ENCODE results near the gene ATP8A2. TPM values are rescaled to one million over a fixed set of nuclear protein-coding genes. Genes with fewer than 3 reads are reported as not detected.
A peak's percentile ranks its signal among the peaks of the same experiment; 100 is the strongest.

Gene ATP8A2
- total and polyA plus RNA-seq, 12 donors, result under 0.01 to 0.18 (median 0.10) TPM; not detected in 3

DNA sequence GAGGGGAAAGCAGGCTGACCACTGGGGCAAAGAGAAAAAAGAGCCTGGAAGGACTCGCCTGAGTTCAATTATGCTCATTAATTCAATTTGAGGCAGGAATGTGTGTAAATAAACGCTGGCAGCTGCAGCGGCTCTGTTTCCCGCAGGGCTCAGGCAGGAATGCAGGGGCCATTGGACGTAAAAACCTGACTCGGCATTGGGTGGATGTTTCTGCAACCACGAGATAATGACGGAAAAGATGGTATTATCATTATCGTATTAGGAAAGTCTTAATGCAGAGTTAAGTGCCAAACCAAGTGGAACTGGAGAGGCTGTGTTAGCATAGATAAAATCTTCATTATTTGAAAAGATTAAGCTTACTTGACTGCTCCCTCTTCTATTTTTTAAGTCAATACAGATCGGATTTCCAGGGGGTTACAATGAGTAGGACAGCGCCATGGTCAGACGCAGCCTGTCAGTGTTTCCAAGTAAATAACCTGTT, 510.2 kb downstream of the ATP8A2 start:
- peaks cover 0 to 60% (median 29%) of the 10 kb centered on the region in 7 donors for H3K27me3 ChIP-seq
- intact Hi-C loops (cut with DNase I), result no loop called here

DNA sequence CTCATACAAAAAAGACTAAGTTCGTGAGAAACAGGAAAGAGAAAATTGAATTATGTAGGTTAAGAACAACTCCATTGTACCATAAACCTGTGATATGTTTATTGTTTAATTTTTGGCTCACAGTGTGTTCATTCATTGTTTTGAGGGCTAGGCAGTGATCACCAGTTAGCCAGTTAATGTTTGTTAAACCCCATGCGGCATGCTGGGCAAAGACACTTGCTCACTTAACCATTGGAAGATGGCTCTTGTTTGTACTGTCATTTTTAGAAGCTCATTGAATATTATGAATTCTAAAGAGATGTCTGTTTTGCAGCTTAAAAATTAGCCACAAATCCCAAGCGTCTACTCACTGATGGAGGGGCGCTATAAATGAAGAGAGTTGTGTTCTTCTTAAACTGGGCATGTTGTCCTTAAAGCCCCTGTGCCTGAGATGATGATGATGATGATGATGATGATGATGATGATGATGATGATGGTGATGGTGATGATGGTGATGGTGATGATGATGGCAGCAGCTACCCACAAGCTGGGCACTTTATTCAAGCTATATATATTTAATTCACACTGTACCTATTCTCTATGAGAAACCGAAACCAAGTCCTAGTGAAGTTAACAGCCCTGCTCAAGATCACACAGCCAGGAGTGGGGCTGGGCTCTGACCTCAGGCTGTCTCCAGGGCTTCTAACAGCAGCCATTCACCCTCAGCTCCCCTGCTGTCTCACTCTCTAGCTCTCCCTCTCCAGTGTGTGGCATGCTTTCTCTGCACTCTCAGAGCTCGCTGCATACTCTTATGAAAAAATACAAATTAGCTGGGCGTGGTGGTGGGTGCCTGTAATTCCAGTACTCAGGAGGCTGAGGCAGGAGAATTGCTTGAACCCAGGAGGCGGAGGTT, 510.9 kb downstream of the ATP8A2 start:
- no peak for TF ChIP-seq CTCF (IDR thresholded peaks at IDR 0.05)
- intact Hi-C loops (cut with DNase I), result no loop called here
- DNase-seq (no peak), ATAC-seq (no peak)
- H3K4me3 ChIP-seq, result no peak overlapping the region
- H3K27me3 ChIP-seq, result peaks cover 0 to 60% (median 29%) of the 10 kb centered on the region in 7 donors
- no peak overlapping the region for H3K27ac ChIP-seq
- peaks cover 0 to 14% (median 0%) of the 10 kb centered on the region in 9 donors for H3K4me1 ChIP-seq
- no peaks in the 10 kb centered on the region for H3K36me3 ChIP-seq
- WGBS, 2 donors, result 83 to 87% methylated on average over 8 of the region's 8 CpGs
- no peaks in the 10 kb centered on the region for H3K9me3 ChIP-seq

More for the DNA sequence above, 510.2 kb downstream of the ATP8A2 start:
- TF ChIP-seq CTCF (IDR thresholded peaks at IDR 0.05), result no peak
- DNase-seq (no peak), ATAC-seq (peak in 1 of 8 donors; percentile 35)
- WGBS, 2 donors, result 32 to 36% methylated on average over 12 of the region's 12 CpGs
- no peaks in the 10 kb centered on the region for H3K36me3 ChIP-seq
- no peak overlapping the region for H3K4me3 ChIP-seq
- no peak overlapping the region for H3K27ac ChIP-seq
- H3K4me1 ChIP-seq, result peaks cover 0 to 14% (median 0%) of the 10 kb centered on the region in 9 donors
- H3K9me3 ChIP-seq, result no peaks in the 10 kb centered on the region

DNA sequence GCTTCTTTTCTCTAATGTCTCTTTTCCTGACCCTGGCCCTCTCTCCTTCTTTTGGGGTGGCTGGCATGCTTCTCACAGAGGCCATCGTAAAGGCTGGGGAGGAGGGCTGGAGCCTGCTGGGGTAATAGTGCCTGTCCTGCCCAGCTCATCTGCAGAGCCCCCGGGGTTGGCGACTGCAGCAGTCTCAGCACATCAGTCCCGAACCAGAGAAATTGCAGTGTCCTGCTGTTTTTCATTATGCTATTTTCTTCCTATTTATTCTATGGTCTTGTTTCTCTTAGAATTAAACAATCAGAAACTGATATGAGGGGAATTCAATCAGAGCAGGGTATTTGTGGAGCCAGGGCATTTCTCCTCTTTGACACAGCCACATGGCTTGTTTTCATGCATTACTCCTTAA, 513.6 kb downstream of the ATP8A2 start:
- peaks cover 0 to 48% (median 29%) of the 10 kb centered on the region in 7 donors for H3K27me3 ChIP-seq
- no peaks in the 10 kb centered on the region for H3K36me3 ChIP-seq
- no peak for DNase-seq
- ATAC-seq, result no peak
- no peaks in the 10 kb centered on the region for H3K9me3 ChIP-seq
- intact Hi-C loops (cut with DNase I), result no loop called here
- peaks cover 0 to 14% (median 0%) of the 10 kb centered on the region in 9 donors for H3K4me1 ChIP-seq
- H3K4me3 ChIP-seq, result no peak overlapping the region
- TF ChIP-seq CTCF (IDR thresholded peaks at IDR 0.05), result no peak
- 92 to 94% methylated on average over 4 of the region's 4 CpGs for WGBS, 2 donors
- H3K27ac ChIP-seq, result no peak overlapping the region

GRCh38 chr13:25886438-25887214, 514.9 kb downstream of the ATP8A2 start:
- no peaks in the 10 kb centered on the region for H3K9me3 ChIP-seq
- intact Hi-C loops (cut with DNase I), result no loop called here
- peaks cover 0 to 8% (median 0%) of the 10 kb centered on the region in 9 donors for H3K4me1 ChIP-seq
- ATAC-seq, result no peak
- DNase-seq, result no peak
- no peak overlapping the region for H3K27ac ChIP-seq
- TF ChIP-seq CTCF (IDR thresholded peaks at IDR 0.05), result no peak
- H3K36me3 ChIP-seq, result no peaks in the 10 kb centered on the region
- peaks cover 0 to 47% (median 24%) of the 10 kb centered on the region in 7 donors for H3K27me3 ChIP-seq
- no peak overlapping the region for H3K4me3 ChIP-seq
- 93% methylated on average over 14 of the region's 14 CpGs for WGBS, 2 donors
